Hematopoietic multipotent progenitor cell treated with erythropoietin and hydrocortisone succinate and interleukin-3 and kit ligand, for 6 days (in vitro differentiated cells): ENCODE data around the gene KLHL11.

Experiments
- DNase-seq: peaks from one replicate; pipeline ENCODE4 v3.0.0-alpha.2; 2015

KLHL11 gene

DNA sequence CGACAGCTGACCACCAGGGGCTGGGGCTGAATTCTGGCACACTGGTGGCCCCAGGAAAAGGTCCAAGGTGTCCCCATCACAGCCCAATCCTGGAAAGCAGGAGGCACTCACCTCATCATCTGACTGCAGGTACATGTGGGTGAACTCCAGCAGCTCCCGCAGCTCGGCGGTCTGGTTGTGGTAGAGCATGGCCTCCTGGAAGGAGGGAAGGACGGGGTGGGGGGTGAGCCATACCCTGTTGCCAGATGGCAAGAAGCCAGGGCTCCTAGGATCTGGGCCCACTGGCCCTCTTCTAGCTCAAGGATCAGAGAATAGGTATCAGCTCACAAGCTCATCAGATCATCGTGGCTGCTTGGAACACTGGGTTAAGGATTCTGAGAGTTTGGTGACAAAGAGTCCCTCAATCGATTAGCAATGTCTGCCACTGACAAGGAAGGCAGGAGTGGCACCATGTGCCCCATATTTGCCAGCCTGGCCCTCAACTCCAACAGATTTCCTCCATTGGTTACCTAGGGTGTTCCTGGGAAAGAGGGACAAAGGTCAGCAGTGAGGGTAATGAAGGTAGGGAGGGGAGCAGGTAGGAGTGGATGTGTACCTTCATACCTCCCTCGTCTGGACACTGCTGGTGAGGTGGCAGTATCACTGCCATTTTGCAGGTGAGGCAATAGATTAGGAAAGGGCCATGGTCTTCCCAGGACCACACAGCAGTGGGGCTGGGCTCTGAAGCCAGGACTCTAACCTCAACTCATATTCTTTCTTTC lies 58.4 kb downstream of the KLHL11 start:
- no peak for DNase-seq
